Astrocyte of the cerebellum (primary cell): ENCODE results near the gene MED31.

Source experiments
- DNase-seq: peaks from one replicate; pipeline ENCODE4 v3.0.0-alpha.2; 2011; ENCODE audit warnings: low read depth
- H3K4me3 ChIP-seq: 2 replicates; pipeline ENCODE4 v1.5.1; 2011; ENCODE audit warnings: mild to moderate bottlenecking, low read depth, low read length, moderate library complexity
- CTCF ChIP-seq: IDR thresholded peaks from 2 replicates; pipeline ENCODE4 v1.5.1; 2012; ENCODE audit warnings: low read length, low read depth, moderate library complexity, mild to moderate bottlenecking; ENCODE audit errors: missing control alignments
- in situ Hi-C: cut with HindIII; loops from 2 replicates; pipeline ENCODE4 v1.10.0; 2017; ENCODE audit warnings: low sequenced_read_pairs

The MED31 gene

GRCh38 chr17:6605142-6605541 lies 46.3 kb downstream of the MED31 start:
- in situ Hi-C loops = no loop called here
- TF ChIP-seq CTCF = no peak
- no peak for DNase-seq
- H3K4me3 ChIP-seq = no peak overlapping the region

GRCh38 chr17:6603744-6604325 lies 47.6 kb downstream of the MED31 start:
- no peak for DNase-seq
- H3K4me3 ChIP-seq = no peak overlapping the region
- no peak for TF ChIP-seq CTCF
- in situ Hi-C loops = no loop called here

GRCh38 chr17:6602141-6602540 lies 49.3 kb downstream of the MED31 start:
- no peak for TF ChIP-seq CTCF
- in situ Hi-C loops = no loop called here
- H3K4me3 ChIP-seq = no peak overlapping the region
- DNase-seq = no peak

GRCh38 chr17:6599364-6599763 lies 52.0 kb downstream of the MED31 start:
- no peak for TF ChIP-seq CTCF
- DNase-seq = no peak
- in situ Hi-C loops = no loop called here
- H3K4me3 ChIP-seq = no peak overlapping the region

- no peak overlapping the region for H3K4me3 ChIP-seq
- TF ChIP-seq CTCF = no peak
- no peak for DNase-seq
- in situ Hi-C loops = no loop called here
Measured at GRCh38 chr17:6597727-6598126, 53.7 kb downstream of the MED31 start.

- DNase-seq = no peak
- in situ Hi-C loops = no loop called here
- no peak overlapping the region for H3K4me3 ChIP-seq
- TF ChIP-seq CTCF = no peak
Measured at GRCh38 chr17:6596941-6597340, 54.5 kb downstream of the MED31 start.

GRCh38 chr17:6596511-6596910 lies 54.9 kb downstream of the MED31 start:
- TF ChIP-seq CTCF = no peak
- no peak for DNase-seq
- in situ Hi-C loops = no loop called here
- no peak overlapping the region for H3K4me3 ChIP-seq
